Kidney (tissue), 14 donors: ENCODE measurements around the gene KIAA1328. TPM values are rescaled to one million over a fixed set of nuclear protein-coding genes. Genes with fewer than 3 reads are reported as not detected.

ENCODE experiments used
- DNase-seq, 5 donors: peaks; one replicate each; pipeline ENCODE4 v3.0.0-alpha.2; 2013 to 2020
- FAIRE-seq: peaks from 2 replicates; lab custom pipeline; 2012; peaks lifted over from hg19 to GRCh38; lab: Jason Lieb, UNC
- H3K27ac ChIP-seq, 2 donors: one replicate each; pipeline ENCODE4 v1.7.0; 2013; ENCODE audit warnings: low read depth in 2 of 2, low read length in 2 of 2, inconsistent platforms in 1 of 2
- H3K27me3 ChIP-seq: one replicate; pipeline ENCODE4 v1.7.1; 2013; ENCODE audit warnings: low read length, inconsistent platforms; ENCODE audit not compliant: control insufficient read depth, insufficient read depth
- H3K36me3 ChIP-seq, 3 donors: one replicate each; pipeline versions ENCODE4 v1.7.0 to v1.7.1; 2013; ENCODE audit warnings: low read length in 3 of 3, control low read depth in 1 of 3, inconsistent platforms in 1 of 3; ENCODE audit not compliant: insufficient read depth in 3 of 3, control insufficient read depth in 2 of 3
- H3K4me1 ChIP-seq, 3 donors: one replicate each; pipeline versions ENCODE4 v1.7.0 to v1.7.1; 2013; ENCODE audit warnings: low read length in 3 of 3, inconsistent platforms in 1 of 3, low read depth in 1 of 3; ENCODE audit not compliant: control insufficient read depth in 2 of 3, insufficient read depth in 2 of 3
- H3K4me3 ChIP-seq, 3 donors: one replicate each; pipeline versions ENCODE4 v1.7.0 to v1.8.1; 2013; ENCODE audit warnings: low read length in 3 of 3, control low read depth in 1 of 3, inconsistent platforms in 1 of 3
- H3K9ac ChIP-seq, 3 donors: one replicate each; pipeline versions ENCODE4 v1.7.0 to v1.7.1; 2013; ENCODE audit warnings: low read length in 3 of 3, control low read depth in 1 of 3, inconsistent platforms in 1 of 3
- H3K9me3 ChIP-seq, 3 donors: one replicate each; pipeline versions ENCODE4 v1.7.0 to v1.7.1; 2013; ENCODE audit warnings: low read length in 3 of 3, control low read depth in 1 of 3, inconsistent platforms in 1 of 3; ENCODE audit not compliant: control insufficient read depth in 2 of 3, insufficient read depth in 1 of 3
- CTCF ChIP-seq: IDR thresholded peaks from 3 replicates; pipeline ENCODE4 v1.5.1; 2012; ENCODE audit warnings: mild to moderate bottlenecking, moderate library complexity, borderline replicate concordance; ENCODE audit not compliant: insufficient read depth; ENCODE audit errors: extremely low read depth
- intact Hi-C: fragments of 100-400 bp; cut with DNase I; formaldehyde crosslinking; loops from one replicate; pipeline ENCODE4 v1.11.1; 2022
- polyA plus RNA-seq: library from polyadenylated mRNA; stranded (reverse); fragments of 350-450 nt; fragmentation: Illumina TruSeq; extraction: RNeasy Lipid Tissue Mini Kit (QIAGEN cat#74804); gene quantifications from one replicate; pipeline ENCODE4 v1.2.3, GENCODE V29; 2014; ENCODE audit warnings: low read depth, low replicate concordance; ENCODE audit not compliant: insufficient read depth
- total RNA-seq: library from RNA; stranded (reverse); fragmentation: NEBNext Ultra II Directional; extraction: Animal tissue kit (Norgen Biotek cat#: 25700); gene quantifications from one replicate; pipeline ENCODE4 v1.2.1, GENCODE V29; 2021
- donor health status: control.
- donor health status: control.
- donor health status: control.
- donor health status: control.
- donor health status: control.
- donor health status: DM: yes; HTN: yes; CAD: no.
- donor health status: Normal renal cell carcinoma (clear cell type).

KIAA1328 gene
- total and polyA plus RNA-seq, 2 donors from 2014 or later, result 2.7 to 11.6 TPM

GRCh38 chr18:37270038-37270665, 441.2 kb downstream of the KIAA1328 start:
- Histone ChIP-seq H3K4me1 (no peaks in the 10 kb centered on the region), H3K9ac (no peak overlapping the region), H3K27ac (no peak overlapping the region), H3K27me3 (peaks cover 6% of the 10 kb centered on the region), H3K36me3 (no peaks in the 10 kb centered on the region), H3K9me3 (no peaks in the 10 kb centered on the region), H3K4me3 (no peak overlapping the region)
- intact Hi-C loops, result no loop called here
- DNase-seq (peak in 4 of 5 donors; percentile 80 to 90 (median 85)), FAIRE-seq (no peak)
- no peak for TF ChIP-seq CTCF

- Histone ChIP-seq H3K27ac (no peak overlapping the region), H3K4me1 (no peaks in the 10 kb centered on the region), H3K9me3 (no peaks in the 10 kb centered on the region), H3K9ac (no peak overlapping the region), H3K36me3 (no peaks in the 10 kb centered on the region), H3K4me3 (no peak overlapping the region), H3K27me3 (peaks cover 7% of the 10 kb centered on the region)
- DNase-seq (no peak), FAIRE-seq (no peak)
- no peak for TF ChIP-seq CTCF
- intact Hi-C loops, result no loop called here
Observed at GRCh38 chr18:37270666-37271052, 441.7 kb downstream of the KIAA1328 start.

GRCh38 chr18:37272226-37272625, 443.3 kb downstream of the KIAA1328 start:
- no peaks in the 10 kb centered on the region for H3K9me3 ChIP-seq
- H3K4me1 ChIP-seq, result no peaks in the 10 kb centered on the region
- FAIRE-seq, result no peak
- peaks cover 7% of the 10 kb centered on the region for H3K27me3 ChIP-seq
- no peaks in the 10 kb centered on the region for H3K36me3 ChIP-seq
- TF ChIP-seq CTCF, result no peak
- intact Hi-C loops, result no loop called here
- no peak for DNase-seq
- H3K27ac ChIP-seq, result no peak overlapping the region
- no peak overlapping the region for H3K9ac ChIP-seq
- no peak overlapping the region for H3K4me3 ChIP-seq

GRCh38 chr18:37272841-37273240, 443.9 kb downstream of the KIAA1328 start:
- intact Hi-C loops, result no loop called here

More at GRCh38 chr18:37272841-37273240, 443.9 kb downstream of the KIAA1328 start:
- Histone ChIP-seq H3K27me3 (peaks cover 7% of the 10 kb centered on the region), H3K9ac (no peak overlapping the region), H3K4me1 (no peaks in the 10 kb centered on the region), H3K9me3 (no peaks in the 10 kb centered on the region), H3K4me3 (no peak overlapping the region), H3K27ac (no peak overlapping the region), H3K36me3 (no peaks in the 10 kb centered on the region)
- FAIRE-seq, result no peak
- DNase-seq, result no peak
- TF ChIP-seq CTCF, result no peak
